GM19099 (cell line): ENCODE measurements around the gene SREK1.

ENCODE experiments used
- POLR2A ChIP-seq: IDR thresholded peaks from 3 replicates; pipeline ENCODE4 v1.6.1; 2011; ENCODE audit warnings: low read depth; ENCODE audit not compliant: insufficient read length; ENCODE audit errors: extremely low read depth

SREK1 gene

GRCh38 chr5:66230551-66230950 is 86.5 kb downstream of the SREK1 start:
- TF ChIP-seq POLR2A, result no peak

DNA sequence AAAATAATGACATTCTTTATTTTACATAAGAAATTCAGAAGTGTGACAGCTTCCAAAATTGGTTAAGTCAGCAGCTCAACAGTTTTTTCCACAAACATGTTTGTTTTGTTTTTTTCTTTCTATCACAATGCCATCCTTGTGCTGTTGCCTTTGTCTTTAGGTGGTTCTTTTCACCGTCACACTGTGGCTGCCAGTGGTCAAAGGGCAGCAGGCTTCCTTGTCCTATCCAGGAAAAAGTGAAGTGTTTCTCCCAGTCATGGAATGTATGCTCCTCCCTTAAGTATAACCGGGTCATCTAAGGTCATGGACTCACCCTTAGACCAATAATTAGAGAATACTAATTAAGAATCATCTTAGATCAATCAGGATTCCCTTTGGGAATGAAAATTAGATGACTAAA is 87.4 kb downstream of the SREK1 start:
- TF ChIP-seq POLR2A, result no peak

GRCh38 chr5:66232275-66232674 is 88.2 kb downstream of the SREK1 start:
- no peak for TF ChIP-seq POLR2A

GRCh38 chr5:66232706-66233445 is 88.8 kb downstream of the SREK1 start:
- no peak for TF ChIP-seq POLR2A
